Inflammatory macrophage treated with lipopolysaccharide for 1 hour (primary cell): ENCODE results near the gene ARGLU1.

ENCODE experiments used
- DNase-seq, 2 donors: peaks; one replicate each; pipeline ENCODE4 v3.0.0-alpha.2; 2020 to 2022

The ARGLU1 gene

DNA sequence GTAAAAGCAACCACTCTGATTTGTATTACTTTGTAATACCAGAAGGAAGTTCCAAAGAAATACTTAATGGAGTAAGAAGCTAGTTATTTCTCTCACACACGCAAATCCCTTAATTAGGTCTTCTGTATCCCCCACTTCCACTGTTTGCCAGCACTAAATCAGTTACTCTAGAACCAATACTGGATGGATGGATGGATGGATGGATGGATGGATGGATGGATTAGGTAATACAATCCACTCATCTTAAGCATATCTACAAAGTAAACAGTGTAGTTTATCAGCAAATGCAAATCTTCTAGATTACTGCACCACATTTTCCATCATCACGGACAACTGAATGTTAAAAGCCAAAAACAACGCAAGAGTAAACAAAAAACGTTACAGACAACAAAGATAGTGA is 27.3 kb downstream of the ARGLU1 start:
- DNase-seq: no peak

GRCh38 chr13:106537521-106537920 is 30.4 kb downstream of the ARGLU1 start:
- no peak for DNase-seq

GRCh38 chr13:106536244-106537034 is 31.5 kb downstream of the ARGLU1 start:
- peak; percentile 65 to 96 for DNase-seq

GRCh38 chr13:106535552-106536243 is 32.2 kb downstream of the ARGLU1 start, which contains the start of gene EFNB2:
TSS of gene EFNB2 (minus strand) at chr13:106535662. CDS start at chr13:106534964, 698 bp downstream.
- DNase-seq: peak; percentile 83 to 89

- no peak for DNase-seq
These were observed 33.0 kb downstream of the ARGLU1 start for GRCh38 chr13:106534639-106535551.

GRCh38 chr13:106533943-106534638 is 33.8 kb downstream of the ARGLU1 start:
- DNase-seq: no peak

GRCh38 chr13:106533101-106533942 is 34.6 kb downstream of the ARGLU1 start:
- peak; percentile 26 to 47 for DNase-seq

- DNase-seq: no peak
These were observed 35.6 kb downstream of the ARGLU1 start for GRCh38 chr13:106532111-106532929.

DNA sequence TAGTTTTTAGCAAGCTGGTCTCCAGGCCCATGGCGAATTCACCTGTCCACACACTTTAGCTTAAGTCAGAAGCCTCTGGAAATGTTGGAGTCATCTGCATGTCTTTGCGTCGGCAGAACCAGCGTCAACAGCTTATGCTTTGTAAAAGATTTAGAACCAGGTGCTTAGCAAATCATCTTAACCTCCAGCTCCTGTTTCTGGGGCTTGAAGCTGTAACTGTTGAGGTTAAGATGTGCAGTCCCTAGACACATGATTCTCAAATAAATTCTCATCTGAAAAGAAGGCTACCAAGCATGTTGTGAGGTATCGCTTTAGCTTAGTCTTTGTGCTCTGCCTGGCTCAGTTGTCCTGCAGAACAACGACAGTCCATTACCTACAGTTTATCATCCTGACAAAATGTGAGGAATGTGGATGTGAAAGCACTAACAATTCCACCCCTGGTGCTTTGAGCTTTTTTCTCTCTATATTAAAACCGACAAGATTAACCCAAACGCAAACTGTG is 36.9 kb downstream of the ARGLU1 start:
- DNase-seq: no peak

- no peak for DNase-seq
These were observed 37.6 kb downstream of the ARGLU1 start for GRCh38 chr13:106530171-106530851.

DNA sequence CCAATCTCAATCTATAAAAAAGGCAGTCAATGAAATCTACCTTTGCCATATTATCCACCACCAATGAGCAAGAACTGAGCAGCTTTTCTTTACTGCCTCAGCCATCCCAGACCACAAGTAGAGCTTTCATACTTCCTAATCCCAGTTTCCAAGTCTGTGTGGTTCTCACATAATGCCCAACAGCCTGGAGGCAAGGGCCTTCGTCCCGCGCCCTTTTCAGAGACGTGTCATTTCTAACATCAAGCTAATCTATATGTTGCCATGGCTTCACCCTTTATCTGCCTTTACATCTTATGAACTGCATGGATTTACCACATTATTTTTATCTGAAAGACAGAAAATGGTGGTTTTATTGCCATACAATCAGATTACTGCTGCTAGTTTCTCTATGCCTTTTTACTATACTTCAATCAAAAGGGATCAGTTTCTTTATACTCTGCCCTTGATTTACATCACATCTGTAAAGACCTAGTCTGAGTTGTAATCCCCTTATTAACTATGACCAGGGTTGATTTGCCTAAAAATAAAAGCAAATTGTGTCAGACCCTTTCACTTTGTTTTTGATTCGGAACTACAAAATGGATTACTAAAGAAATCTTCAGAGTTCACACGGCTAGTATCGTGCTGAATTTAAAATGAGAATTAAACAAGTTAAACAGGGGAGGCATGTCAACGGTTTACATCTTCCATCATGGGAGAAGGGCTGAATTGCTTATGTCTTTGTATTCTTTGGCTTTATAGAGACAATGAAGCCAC is 38.3 kb downstream of the ARGLU1 start:
- no peak for DNase-seq

DNA sequence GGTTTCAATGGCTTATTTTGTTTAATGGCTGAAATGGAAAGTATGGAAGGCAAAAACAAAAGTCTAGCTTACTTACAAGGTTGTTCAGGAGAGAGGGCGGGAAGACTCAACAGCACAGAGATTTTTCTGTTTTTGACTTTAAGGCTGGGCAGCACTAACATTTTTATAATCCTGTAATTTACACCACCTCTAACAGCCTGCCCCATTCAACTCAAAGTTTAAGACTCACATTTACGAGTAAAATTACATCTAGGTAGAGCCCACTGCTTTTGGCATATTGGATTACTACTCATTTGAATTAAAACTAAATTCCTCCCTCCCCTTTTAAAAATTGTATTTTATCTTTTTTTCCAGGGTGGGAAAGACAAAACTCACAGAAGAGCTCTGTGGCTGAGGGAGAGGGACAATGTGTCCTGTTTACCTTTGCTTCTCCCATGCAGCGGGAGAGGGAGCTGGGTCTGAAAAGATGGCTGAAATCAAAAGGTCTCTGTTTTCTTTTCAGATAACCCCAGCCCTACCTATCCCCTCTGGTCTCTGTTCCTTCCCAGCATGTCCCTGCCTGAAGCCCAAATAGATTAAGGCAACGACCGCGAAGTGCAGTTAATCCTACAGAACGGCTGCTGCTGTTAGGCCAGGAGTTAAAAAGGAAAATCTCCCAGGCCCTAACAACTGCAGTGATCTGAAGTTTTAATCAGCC is 39.1 kb downstream of the ARGLU1 start:
- no peak for DNase-seq

DNA sequence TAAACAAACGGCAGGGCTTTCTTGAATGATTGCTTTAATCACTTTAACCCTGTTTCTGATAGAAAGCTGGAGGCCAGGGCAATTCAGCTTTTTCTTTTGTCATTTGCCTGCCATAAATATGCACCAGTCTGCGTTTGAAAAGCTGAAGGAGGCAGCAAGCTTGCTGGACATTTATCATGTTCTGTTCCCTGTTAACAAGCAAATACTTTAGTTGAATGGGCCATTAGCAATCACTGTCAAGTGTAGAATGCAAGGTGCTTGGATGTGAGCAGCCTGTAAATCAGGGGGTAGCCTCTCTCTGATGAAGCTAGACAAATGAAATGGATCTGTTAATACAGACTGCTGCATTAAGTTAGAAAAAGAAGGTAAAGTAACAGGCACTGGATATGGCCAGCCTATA is 40.1 kb downstream of the ARGLU1 start:
- no peak for DNase-seq

DNA sequence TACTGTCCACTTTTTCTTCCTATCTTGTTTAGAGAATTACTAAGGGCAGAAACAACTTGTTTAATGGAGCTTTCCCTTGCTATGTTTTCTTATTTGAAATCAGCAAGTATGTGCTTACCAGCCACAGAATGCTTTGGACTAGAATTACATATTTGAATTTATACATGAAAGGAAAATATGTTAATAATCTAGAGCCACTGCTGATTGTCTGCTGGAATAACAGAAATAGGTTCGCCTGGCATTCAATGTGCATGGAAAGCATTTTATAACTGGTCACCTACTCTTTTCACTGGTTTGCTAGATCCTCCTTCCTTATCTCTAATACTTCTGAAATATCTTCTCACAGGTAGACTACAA is 40.5 kb downstream of the ARGLU1 start:
- DNase-seq: no peak

DNA sequence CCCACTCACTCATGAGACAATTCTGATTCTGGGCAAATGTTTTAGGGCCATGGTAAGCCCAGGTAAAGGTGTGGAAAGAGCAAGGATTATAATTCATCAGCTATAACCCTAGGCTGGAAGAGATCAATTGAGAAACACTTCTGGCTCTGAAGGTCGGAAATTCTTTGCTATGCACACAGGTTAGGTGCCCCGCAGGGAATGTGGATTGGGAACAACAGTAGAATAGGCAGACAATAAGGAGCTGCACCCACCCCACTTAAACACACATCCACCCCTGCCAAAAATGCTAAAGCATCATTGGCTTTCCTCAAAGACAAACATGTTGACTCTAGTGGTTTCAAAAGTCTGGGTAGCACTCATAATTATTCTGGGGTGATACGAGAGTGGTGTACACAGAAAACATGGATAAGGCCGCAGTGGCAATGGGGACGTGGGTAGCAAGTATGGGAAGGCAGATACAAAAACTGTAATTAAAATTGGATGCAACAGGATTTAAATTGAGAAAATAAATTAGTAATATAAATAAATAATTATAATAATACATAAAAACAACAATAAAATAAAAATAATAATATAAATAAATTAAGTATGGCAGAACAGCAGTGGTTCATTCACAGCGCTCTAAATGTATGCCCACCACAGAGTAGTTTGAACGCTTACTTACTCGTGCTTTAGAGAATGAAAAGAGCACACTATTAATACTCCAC is 41.0 kb downstream of the ARGLU1 start:
- DNase-seq: no peak

GRCh38 chr13:106525865-106526264 is 42.1 kb downstream of the ARGLU1 start:
- DNase-seq: no peak

GRCh38 chr13:106524108-106524507 is 43.8 kb downstream of the ARGLU1 start:
- no peak for DNase-seq

DNA sequence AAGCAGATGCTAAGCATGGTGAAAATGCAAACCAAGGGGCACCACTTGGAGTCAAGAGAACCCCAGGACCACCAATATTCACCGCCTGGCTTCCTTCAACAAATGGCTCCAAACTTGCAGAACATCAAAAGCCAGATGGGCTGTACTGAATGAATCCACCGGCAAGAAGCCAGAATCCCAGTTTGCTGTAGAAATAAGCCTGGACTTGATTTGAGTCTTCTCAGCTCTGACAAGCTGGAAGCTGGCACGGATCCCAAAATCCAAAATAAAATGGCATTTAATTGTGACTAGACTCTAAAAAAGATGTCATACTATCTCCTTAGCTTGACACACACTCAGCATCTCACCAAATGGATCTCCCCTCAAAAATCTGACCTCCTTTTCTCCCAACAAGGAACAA is 44.4 kb downstream of the ARGLU1 start:
- DNase-seq: no peak
